CD14-positive monocyte (primary cell): ENCODE measurements around the gene PI4KA. TPM values are rescaled to one million over a fixed set of nuclear protein-coding genes. Genes with fewer than 3 reads are reported as not detected.

Experiments used
- DNase-seq, 3 donors: peaks; one replicate each; pipeline ENCODE4 v3.0.0-alpha.2; 2011 to 2022
- H2AFZ ChIP-seq: 2 replicates; pipeline ENCODE4 v1.6.0; 2012; ENCODE audit warnings: mild to moderate bottlenecking, low read depth, low read length, inconsistent platforms; ENCODE audit not compliant: insufficient read depth, poor library complexity, severe bottlenecking
- H3K27ac ChIP-seq, 2 donors: 1 replicate in 1 of 2; 2 replicates in 1 of 2; pipeline ENCODE4 v1.5.1; 2012 to 2013; ENCODE audit warnings: low read length in 2 of 2, control low read depth in 1 of 2, inconsistent platforms in 1 of 2, low read depth in 1 of 2, mild to moderate bottlenecking in 1 of 2
- H3K27me3 ChIP-seq, 2 donors: one replicate each; pipeline versions ENCODE4 v1.6.0 to v1.6.1; 2011 to 2013; ENCODE audit warnings: low read length in 2 of 2; ENCODE audit not compliant: control insufficient read depth in 2 of 2, insufficient read depth in 2 of 2
- H3K36me3 ChIP-seq, 2 donors: replicated peaks in 1 of 2; 1 replicate in 1 of 2; 2 replicates in 1 of 2; pipeline versions ENCODE4 v1.5.1 to v1.6.1; 2012 to 2013; ENCODE audit warnings: low read length in 2 of 2, control low read depth in 1 of 2, inconsistent platforms in 1 of 2, mild to moderate bottlenecking in 1 of 2; ENCODE audit not compliant: insufficient read depth in 2 of 2, control insufficient read depth in 1 of 2
- H3K4me1 ChIP-seq, 2 donors: 1 replicate in 1 of 2; 2 replicates in 1 of 2; pipeline versions ENCODE4 v1.5.1 to v1.6.1; 2012 to 2013; ENCODE audit warnings: low read length in 2 of 2, control low read depth in 1 of 2, inconsistent platforms in 1 of 2, mild to moderate bottlenecking in 1 of 2, moderate library complexity in 1 of 2; ENCODE audit not compliant: insufficient read depth in 2 of 2, control insufficient read depth in 1 of 2
- H3K4me2 ChIP-seq: replicated peaks from 2 replicates; pipeline ENCODE3; 2012; ENCODE audit warnings: low read length, moderate library complexity, mild to moderate bottlenecking; ENCODE audit not compliant: poor library complexity, severe bottlenecking; ENCODE audit errors: extremely low read depth
- H3K4me3 ChIP-seq, 3 experiments: fragments of 200-600 bp in 1 of 3; sonication (generic) in 1 of 3; replicated peaks in 1 of 3; 1 replicate in 2 of 3; 2 replicates in 1 of 3; pipeline ENCODE4 v1.5.1; 2011 to 2013; ENCODE audit warnings: low read length in 3 of 3, mild to moderate bottlenecking in 3 of 3, control low read depth in 2 of 3, low read depth in 2 of 3, inconsistent platforms in 1 of 3, moderate library complexity in 1 of 3
- H3K79me2 ChIP-seq: 2 replicates; pipeline ENCODE4 v1.6.0; 2012; ENCODE audit warnings: mild to moderate bottlenecking, control low read depth, inconsistent platforms, low read length, moderate library complexity; ENCODE audit not compliant: insufficient read depth
- H3K9ac ChIP-seq: 2 replicates; pipeline ENCODE4 v1.6.0; 2017; ENCODE audit warnings: low read length, mild to moderate bottlenecking; ENCODE audit not compliant: insufficient read depth, poor library complexity, severe bottlenecking
- H3K9me3 ChIP-seq, 2 donors: replicated peaks in 1 of 2; 1 replicate in 1 of 2; 2 replicates in 1 of 2; pipeline versions ENCODE4 v1.5.1 to v1.6.1; 2012 to 2013; ENCODE audit warnings: low read length in 2 of 2, control low read depth in 1 of 2; ENCODE audit not compliant: control insufficient read depth in 1 of 2, insufficient read depth in 1 of 2
- H4K20me1 ChIP-seq: 2 replicates; pipeline ENCODE4 v1.6.0; 2012; ENCODE audit warnings: mild to moderate bottlenecking, low read length, control low read depth, moderate library complexity; ENCODE audit not compliant: insufficient read depth
- H3K27ac Mint-ChIP-seq, 7 donors: one replicate each; pipeline ENCODE4 v1.8.0; 2020; ENCODE audit warnings: mild to moderate bottlenecking in 7 of 7, mixed read lengths in 7 of 7, moderate library complexity in 6 of 7, inconsistent platforms in 2 of 7
- H3K27me3 Mint-ChIP-seq, 3 donors: one replicate each; pipeline ENCODE4 v1.8.0; 2021 to 2022; ENCODE audit warnings: low read depth in 3 of 3, mild to moderate bottlenecking in 3 of 3, mixed read lengths in 3 of 3, moderate library complexity in 3 of 3, inconsistent platforms in 1 of 3
- H3K36me3 Mint-ChIP-seq, 2 donors: one replicate each; pipeline ENCODE4 v1.8.0; 2020; ENCODE audit warnings: mixed read lengths in 2 of 2, inconsistent platforms in 1 of 2, mild to moderate bottlenecking in 1 of 2
- H3K4me1 Mint-ChIP-seq: one replicate; pipeline ENCODE4 v1.8.0; 2020; ENCODE audit warnings: mild to moderate bottlenecking, mixed read lengths
- H3K4me3 Mint-ChIP-seq, 2 donors: one replicate each; pipeline ENCODE4 v1.8.0; 2020; ENCODE audit warnings: mild to moderate bottlenecking in 2 of 2, mixed read lengths in 2 of 2, moderate library complexity in 1 of 2
- H3K9me3 Mint-ChIP-seq, 7 donors: one replicate each; pipeline ENCODE4 v1.8.0; 2020 to 2022; ENCODE audit warnings: mixed read lengths in 7 of 7, mild to moderate bottlenecking in 6 of 7, moderate library complexity in 6 of 7, inconsistent platforms in 2 of 7
- CTCF ChIP-seq: fragments of 200-600 bp; IDR thresholded peaks from one replicate; pipeline ENCODE4 v1.8.0; 2022; ENCODE audit warnings: antibody characterized with exemption, mild to moderate bottlenecking
- WGBS: methylation state at CpG from one replicate; pipeline ENCODE4 v1.1.5; 2013; ENCODE audit warnings: missing lambda C conversion rate; ENCODE audit not compliant: insufficient coverage; 5-methylcytosine and 5-hydroxymethylcytosine counted together
- intact Hi-C, 2 donors: fragments of 100-400 bp; cut with micrococcal nuclease; formaldehyde crosslinking; loops; one replicate each; pipeline versions ENCODE4 v1.15.0 to v1.15.1; 2023
- polyA plus RNA-seq, 3 donors: library from polyadenylated mRNA; depleted of rRNA in 1 of 3; unstranded in 2 of 3; stranded (reverse) in 1 of 3; fragments of 300-500 nt in 2 of 3; fragments of >200 nt in 1 of 3; fragmentation: Illumina TruSeq in 2 of 3; gene quantifications; 1 replicate in 2 of 3; 2 replicates in 1 of 3; pipeline ENCODE4 v1.2.3, GENCODE V29; 2012 to 2021

PI4KA gene
- polyA plus RNA-seq, 3 donors, result 22.8 to 74.4 (median 38.2) TPM

GRCh38 chr22:20758688-20759087 is 99.9 kb downstream of the PI4KA start:
- Mint-ChIP-seq H3K4me3 (no peak overlapping the region), H3K4me1 (no peaks in the 10 kb centered on the region), H3K27ac (peak overlapping the region in 3 of 7 donors; percentile 42 to 58 (median 57)), H3K9me3 (no peaks in the 10 kb centered on the region), H3K36me3 (peaks cover 63 to 92% of the 10 kb centered on the region in 2 donors), H3K27me3 (peaks cover 0 to 1% (median 0%) of the 10 kb centered on the region in 3 donors)
- intact Hi-C loops, result no loop called here
- peaks cover 47 to 82% of the 10 kb centered on the region in 2 donors for H3K36me3 ChIP-seq
- H3K79me2 ChIP-seq, result no peaks in the 10 kb centered on the region
- H3K4me1 ChIP-seq, result no peaks in the 10 kb centered on the region
- H3K27ac ChIP-seq, result no peak overlapping the region
- 91% methylated on average over 1 of the region's 2 CpGs for WGBS
- H2AFZ ChIP-seq, result no peak overlapping the region
- no peak overlapping the region for H3K4me3 ChIP-seq
- H3K27me3 ChIP-seq, result no peaks in the 10 kb centered on the region
- TF ChIP-seq CTCF, result no peak
- no peaks in the 10 kb centered on the region for H4K20me1 ChIP-seq
- DNase-seq, result no peak
- H3K9me3 ChIP-seq, result no peaks in the 10 kb centered on the region
- H3K9ac ChIP-seq, result no peak overlapping the region
- no peak overlapping the region for H3K4me2 ChIP-seq

GRCh38 chr22:20756846-20757245 is 101.8 kb downstream of the PI4KA start:
- Mint-ChIP-seq H3K27me3 (peaks cover 0 to 1% (median 0%) of the 10 kb centered on the region in 3 donors), H3K36me3 (peaks cover 60 to 93% of the 10 kb centered on the region in 2 donors), H3K27ac (no peak overlapping the region), H3K9me3 (no peaks in the 10 kb centered on the region), H3K4me1 (no peaks in the 10 kb centered on the region), H3K4me3 (no peak overlapping the region)
- intact Hi-C loops, result no loop called here
- Histone ChIP-seq H3K27ac (no peak overlapping the region), H3K4me2 (no peak overlapping the region), H3K9ac (no peak overlapping the region), H3K4me3 (no peak overlapping the region), H3K79me2 (no peaks in the 10 kb centered on the region), H3K27me3 (no peaks in the 10 kb centered on the region), H3K9me3 (no peaks in the 10 kb centered on the region), H2AFZ (no peak overlapping the region), H3K36me3 (peaks cover 49 to 83% of the 10 kb centered on the region in 2 donors), H3K4me1 (no peaks in the 10 kb centered on the region), H4K20me1 (no peaks in the 10 kb centered on the region)
- no peak for DNase-seq
- TF ChIP-seq CTCF, result no peak
- no CpG with 5 or more reads among the region's 3 CpGs for WGBS
